ENCODE measurements around the gene GNAT1. TPM values are rescaled to one million over a fixed set of nuclear protein-coding genes. Genes with fewer than 3 reads are reported as not detected.

GNAT1 gene
- total and polyA plus RNA-seq, 2 donors (not counting 1 experiment from before 2014, with no cell fraction given) = not detected

DNA sequence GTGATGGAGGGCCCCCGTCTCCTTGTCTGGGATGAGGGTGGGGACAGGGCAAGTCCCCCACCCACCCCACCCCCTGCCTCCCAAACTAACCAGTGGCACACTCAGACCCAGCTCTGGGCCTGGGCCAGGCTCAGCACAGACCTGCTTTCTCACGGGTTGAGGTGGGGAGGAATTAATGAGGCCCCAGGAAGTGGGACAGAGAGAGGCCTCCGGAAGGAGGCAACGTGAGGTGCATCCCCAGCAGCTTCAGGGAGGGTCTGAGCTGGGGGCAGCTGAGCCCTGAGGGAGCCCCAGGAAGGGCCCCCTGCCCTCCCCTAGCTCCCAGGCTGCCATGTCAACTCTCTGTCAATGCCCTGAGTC, 29.6 kb downstream of the GNAT1 start:
- peaks cover 5% of the 10 kb centered on the region for H3K4me1 Mint-ChIP-seq
- no peaks in the 10 kb centered on the region for H3K79me2 ChIP-seq (ENCODE audit: control insufficient read depth, insufficient read depth, low read length)
- DNase-seq (no peak), ATAC-seq (ENCODE audit: low read depth) (no peak)
- H3K27ac Mint-ChIP-seq = no peak overlapping the region
- no peak overlapping the region for H3K4me3 Mint-ChIP-seq
- no peaks in the 10 kb centered on the region for H4K20me1 ChIP-seq (ENCODE audit: control insufficient read depth, insufficient read depth, low read length, poor library complexity, severe bottlenecking)
- H3K27ac ChIP-seq (ENCODE audit: low read length in 2 of 2) = no peak overlapping the region
- peaks cover 10% of the 10 kb centered on the region for H3K27me3 Mint-ChIP-seq
- ChIA-PET CTCF (interaction anchor here (0.7 to 15.2 kb wide), 5 partner anchors 25 to 99 kb away, joined by 3 to 214 read pairs (median 4); partner anchors contain the start of gene GNAT1), POLR2A (interaction anchor here (0.6 kb wide), 1 partner anchor 16 kb away, joined by 6 read pairs; no protein-coding TSS in a partner anchor)
- peaks cover 0 to 3% of the 10 kb centered on the region in 2 donors for H3K4me1 ChIP-seq (ENCODE audit: control insufficient read depth in 2 of 2, insufficient read depth in 2 of 2, low read length in 2 of 2)
- TF ChIP-seq, protein P1, sequence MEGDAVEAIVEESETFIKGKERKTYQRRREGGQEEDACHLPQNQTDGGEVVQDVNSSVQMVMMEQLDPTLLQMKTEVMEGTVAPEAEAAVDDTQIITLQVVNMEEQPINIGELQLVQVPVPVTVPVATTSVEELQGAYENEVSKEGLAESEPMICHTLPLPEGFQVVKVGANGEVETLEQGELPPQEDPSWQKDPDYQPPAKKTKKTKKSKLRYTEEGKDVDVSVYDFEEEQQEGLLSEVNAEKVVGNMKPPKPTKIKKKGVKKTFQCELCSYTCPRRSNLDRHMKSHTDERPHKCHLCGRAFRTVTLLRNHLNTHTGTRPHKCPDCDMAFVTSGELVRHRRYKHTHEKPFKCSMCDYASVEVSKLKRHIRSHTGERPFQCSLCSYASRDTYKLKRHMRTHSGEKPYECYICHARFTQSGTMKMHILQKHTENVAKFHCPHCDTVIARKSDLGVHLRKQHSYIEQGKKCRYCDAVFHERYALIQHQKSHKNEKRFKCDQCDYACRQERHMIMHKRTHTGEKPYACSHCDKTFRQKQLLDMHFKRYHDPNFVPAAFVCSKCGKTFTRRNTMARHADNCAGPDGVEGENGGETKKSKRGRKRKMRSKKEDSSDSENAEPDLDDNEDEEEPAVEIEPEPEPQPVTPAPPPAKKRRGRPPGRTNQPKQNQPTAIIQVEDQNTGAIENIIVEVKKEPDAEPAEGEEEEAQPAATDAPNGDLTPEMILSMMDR (IDR thresholded peaks at IDR 0.05) = no peak
- no peak for TF ChIP-seq EZH2 (IDR thresholded peaks at IDR 0.05; ENCODE audit: borderline replicate concordance, insufficient read depth, low read depth, low read length, poor library complexity, severe bottlenecking)
- intact Hi-C loops (cut with micrococcal nuclease) = no loop called here
- no peak overlapping the region for H3K9ac ChIP-seq (ENCODE audit: low read length)
- no peaks in the 10 kb centered on the region for H3K9me3 Mint-ChIP-seq (ENCODE audit: insufficient read depth)
- H3K9me3 ChIP-seq (ENCODE audit: control extremely low read depth in 1 of 3, control insufficient read depth in 2 of 3, insufficient read depth in 1 of 3, low read length in 2 of 3) = peaks cover 0 to 2% (median 0%) of the 10 kb centered on the region in 3 donors
- no peak overlapping the region for H3K4me3 ChIP-seq (ENCODE audit: control extremely low read depth in 1 of 5, extremely low read depth in 1 of 5, insufficient read depth in 1 of 5, low read depth in 2 of 5, low read length in 4 of 5)
- H3K27me3 ChIP-seq (replicated peaks in 1 of 4; ENCODE audit: control extremely low read depth in 1 of 4, control insufficient read depth in 3 of 4, insufficient read depth in 4 of 4, low read length in 3 of 4) = peaks cover 0 to 5% (median 0%) of the 10 kb centered on the region in 4 experiments
- 25% methylated on average over 3 of the region's 4 CpGs for WGBS (ENCODE audit: insufficient coverage)
- H3K36me3 ChIP-seq (replicated peaks in 1 of 2; ENCODE audit: control extremely low read depth in 1 of 2, control insufficient read depth in 1 of 2, extremely low read depth in 1 of 2, insufficient read depth in 2 of 2, low read length in 1 of 2) = no peaks in the 10 kb centered on the region
- H3K4me2 ChIP-seq (replicated peaks; ENCODE audit: low read depth, low read length, poor library complexity, severe bottlenecking) = no peak overlapping the region
- H2AFZ ChIP-seq (ENCODE audit: insufficient read depth, low read depth, low read length, poor library complexity, severe bottlenecking) = no peak overlapping the region

DNA sequence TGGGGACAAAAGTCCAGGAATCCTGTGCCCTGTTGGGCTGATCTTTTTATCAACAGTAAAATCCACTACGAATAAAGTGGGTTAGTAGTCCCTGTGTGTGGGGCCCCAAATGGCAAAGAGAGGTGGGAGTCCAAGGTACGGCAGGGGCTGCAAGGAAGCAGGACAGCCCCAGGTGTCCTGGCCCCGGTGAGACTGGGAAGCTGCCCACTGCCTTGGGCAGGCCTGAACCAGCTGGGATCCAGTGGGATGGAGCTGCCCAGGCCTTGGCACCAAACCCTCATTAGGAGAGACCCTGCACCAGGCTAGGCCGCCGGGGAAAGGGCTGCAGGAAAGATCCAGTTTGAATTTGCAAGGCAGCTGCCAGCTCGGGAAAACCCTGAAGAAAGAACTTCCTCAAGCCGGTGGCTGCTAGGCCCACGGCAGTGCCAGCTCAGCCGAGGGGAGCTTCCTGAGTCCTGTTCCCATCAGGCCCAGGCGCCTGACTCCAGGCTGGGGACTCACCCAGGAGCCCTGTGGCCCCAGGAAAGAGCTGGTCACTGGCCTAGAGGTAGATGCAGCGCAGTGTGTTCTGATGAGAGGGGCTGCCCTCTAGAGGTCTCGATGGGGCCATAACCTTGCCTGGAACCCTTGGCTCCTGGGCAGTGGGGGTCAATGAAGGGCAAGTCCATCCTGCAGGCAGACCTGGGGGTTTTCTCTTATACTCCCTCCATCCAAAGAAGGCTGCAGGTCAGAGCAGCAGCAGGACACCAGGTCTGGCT, 30.2 kb downstream of the GNAT1 start:
- Histone ChIP-seq H3K27ac (ENCODE audit: low read length in 2 of 2) (no peak overlapping the region), H2AFZ (ENCODE audit: insufficient read depth, low read depth, low read length, poor library complexity, severe bottlenecking) (no peak overlapping the region), H3K27me3 (replicated peaks in 1 of 4; ENCODE audit: control extremely low read depth in 1 of 4, control insufficient read depth in 3 of 4, insufficient read depth in 4 of 4, low read length in 3 of 4) (peaks cover 0 to 5% (median 0%) of the 10 kb centered on the region in 4 experiments), H3K79me2 (ENCODE audit: control insufficient read depth, insufficient read depth, low read length) (no peaks in the 10 kb centered on the region), H3K4me1 (ENCODE audit: control insufficient read depth in 2 of 2, insufficient read depth in 2 of 2, low read length in 2 of 2) (peaks cover 0 to 9% of the 10 kb centered on the region in 2 donors), H3K9ac (ENCODE audit: low read length) (no peak overlapping the region), H3K9me3 (ENCODE audit: control extremely low read depth in 1 of 3, control insufficient read depth in 2 of 3, insufficient read depth in 1 of 3, low read length in 2 of 3) (no peaks in the 10 kb centered on the region), H4K20me1 (ENCODE audit: control insufficient read depth, insufficient read depth, low read length, poor library complexity, severe bottlenecking) (no peaks in the 10 kb centered on the region), H3K4me2 (replicated peaks; ENCODE audit: low read depth, low read length, poor library complexity, severe bottlenecking) (no peak overlapping the region), H3K36me3 (replicated peaks in 1 of 2; ENCODE audit: control extremely low read depth in 1 of 2, control insufficient read depth in 1 of 2, extremely low read depth in 1 of 2, insufficient read depth in 2 of 2, low read length in 1 of 2) (no peaks in the 10 kb centered on the region), H3K4me3 (ENCODE audit: control extremely low read depth in 1 of 5, extremely low read depth in 1 of 5, insufficient read depth in 1 of 5, low read depth in 2 of 5, low read length in 4 of 5) (no peak overlapping the region)
- DNase-seq (no peak), ATAC-seq (ENCODE audit: low read depth) (no peak)
- intact Hi-C loops (cut with micrococcal nuclease) = no loop called here
- CTCF ChIA-PET = interaction anchor here (1.4 to 15.2 kb wide), 4 partner anchors 25 to 99 kb away, joined by 3 to 214 read pairs (median 4); partner anchors contain the start of gene GNAT1
- TF ChIP-seq, protein P1 (IDR thresholded peaks at IDR 0.05) = no peak
- TF ChIP-seq EZH2 (IDR thresholded peaks at IDR 0.05; ENCODE audit: borderline replicate concordance, insufficient read depth, low read depth, low read length, poor library complexity, severe bottlenecking) = no peak
- no peak overlapping the region for H3K27ac Mint-ChIP-seq
- no peak overlapping the region for H3K4me3 Mint-ChIP-seq
- H3K4me1 Mint-ChIP-seq = peaks cover 7% of the 10 kb centered on the region
- no peaks in the 10 kb centered on the region for H3K9me3 Mint-ChIP-seq (ENCODE audit: insufficient read depth)
- POLR2A ChIA-PET = no interaction called here
- 55% methylated on average over 12 of the region's 12 CpGs for WGBS (ENCODE audit: insufficient coverage)
- peaks cover 10% of the 10 kb centered on the region for H3K27me3 Mint-ChIP-seq
